Measurements from ENCODE around the gene WDFY3.

The WDFY3 gene

GRCh38 chr4:84751707-84752106 is 214.8 kb downstream of the WDFY3 start:
- no peak for DNase-seq (ENCODE audit: low spot score)
- Histone ChIP-seq H3K27ac (no peak overlapping the region), H3K4me3 (no peak overlapping the region)
- TF ChIP-seq CTCF (IDR thresholded peaks at IDR 0.05): no peak

GRCh38 chr4:84750960-84751283 is 215.6 kb downstream of the WDFY3 start:
- no peak for DNase-seq (ENCODE audit: low spot score)
- no peak for TF ChIP-seq CTCF (IDR thresholded peaks at IDR 0.05)
- Histone ChIP-seq H3K4me3 (no peak overlapping the region), H3K27ac (no peak overlapping the region)

- Histone ChIP-seq H3K27ac (no peak overlapping the region), H3K4me3 (no peak overlapping the region)
- no peak for DNase-seq (ENCODE audit: low spot score)
- TF ChIP-seq CTCF (IDR thresholded peaks at IDR 0.05): peak; percentile 29
Observed at GRCh38 chr4:84750260-84750959, 216.1 kb downstream of the WDFY3 start.

GRCh38 chr4:84740057-84740456 is 226.4 kb downstream of the WDFY3 start:
- H3K27ac ChIP-seq: no peak overlapping the region
- TF ChIP-seq CTCF (IDR thresholded peaks at IDR 0.05): no peak
- DNase-seq (ENCODE audit: low spot score): no peak
- H3K4me3 ChIP-seq: no peak overlapping the region

GRCh38 chr4:84738622-84739021 is 227.9 kb downstream of the WDFY3 start:
- H3K27ac ChIP-seq: no peak overlapping the region
- no peak overlapping the region for H3K4me3 ChIP-seq
- no peak for TF ChIP-seq CTCF (IDR thresholded peaks at IDR 0.05)
- no peak for DNase-seq (ENCODE audit: low spot score)

- no peak for TF ChIP-seq CTCF (IDR thresholded peaks at IDR 0.05)
- Histone ChIP-seq H3K4me3 (no peak overlapping the region), H3K27ac (no peak overlapping the region)
- DNase-seq (ENCODE audit: low spot score): no peak
Observed at GRCh38 chr4:84737656-84738055, 228.8 kb downstream of the WDFY3 start.

- H3K4me3 ChIP-seq: no peak overlapping the region
- no peak for DNase-seq (ENCODE audit: low spot score)
- H3K27ac ChIP-seq: no peak overlapping the region
- TF ChIP-seq CTCF (IDR thresholded peaks at IDR 0.05): no peak
Observed at GRCh38 chr4:84734037-84734436, 232.5 kb downstream of the WDFY3 start.

All from coronary artery (tissue), 2 donors.